Right lobe of liver (tissue), 6 donors: ENCODE data around the gene MREG. TPM values are rescaled to one million over a fixed set of nuclear protein-coding genes. Genes with fewer than 3 reads are reported as not detected.

Experiments
- ATAC-seq, 4 donors: fragments of 200-7000 bp; cut with Tn5 transposase; one replicate each; pipeline ENCODE4 v1.9.1; 2020; ENCODE audit warnings: mild to moderate bottlenecking in 4 of 4, moderate library complexity in 4 of 4
- DNase-seq, 3 donors: peaks; one replicate each; pipeline ENCODE4 v3.0.0-alpha.2; 2020
- H3K27ac ChIP-seq, 3 donors: fragments of 200-600 bp; one replicate each; pipeline ENCODE4 v1.8.0; 2022
- H3K27me3 ChIP-seq, 2 donors: fragments of 200-600 bp; one replicate each; pipeline ENCODE4 v1.8.0; 2022
- H3K36me3 ChIP-seq, 4 donors: fragments of 200-600 bp; sonication (generic) in 1 of 4; one replicate each; pipeline versions ENCODE4 v1.5.1 to v1.8.0; 2017 to 2022; ENCODE audit warnings: control low read depth in 1 of 4
- H3K4me1 ChIP-seq, 4 donors: fragments of 200-600 bp; sonication (generic) in 1 of 4; one replicate each; pipeline versions ENCODE4 v1.5.1 to v1.8.0; 2017 to 2022; ENCODE audit warnings: control low read depth in 1 of 4
- H3K4me3 ChIP-seq, 3 donors: fragments of 200-600 bp; one replicate each; pipeline ENCODE4 v1.8.0; 2022
- H3K9me3 ChIP-seq, 4 donors: fragments of 200-600 bp; sonication (generic) in 1 of 4; one replicate each; pipeline versions ENCODE4 v1.5.1 to v1.8.0; 2017 to 2022; ENCODE audit warnings: control low read depth in 1 of 4
- CTCF ChIP-seq, 4 donors: fragments of 200-600 bp in 3 of 4; fragments of 450-650 bp in 1 of 4; IDR thresholded peaks; one replicate each; pipeline versions ENCODE4 v1.5.1 to v1.8.0; 2016 to 2022; ENCODE audit warnings: antibody characterized with exemption in 4 of 4, mild to moderate bottlenecking in 2 of 4
- POLR2A ChIP-seq: fragments of 450-650 bp; IDR thresholded peaks from one replicate; pipeline ENCODE4 v1.6.1; 2017; ENCODE audit warnings: antibody characterized with exemption, mild to moderate bottlenecking
- WGBS: methylation state at CpG from one replicate; pipeline ENCODE4 v1.1.6; 2018; ENCODE audit warnings: low coverage, low lambda C conversion rate; ENCODE audit not compliant: insufficient coverage; ENCODE audit errors: missing lambda C conversion rate; 5-methylcytosine and 5-hydroxymethylcytosine counted together
- intact Hi-C, 2 donors: fragments of 100-400 bp; cut with DNase I; formaldehyde crosslinking; loops; one replicate each; pipeline versions ENCODE4 v1.11.2 to v1.14.1; 2022
- total RNA-seq, 6 experiments: library from RNA; depleted of rRNA in 2 of 6; stranded (reverse); fragments of >200 nt in 2 of 6; fragmentation: NEBNext Ultra II Directional in 3 of 6; extraction: Animal tissue kit (Norgen Biotek cat#: 25700) in 3 of 6; gene quantifications; one replicate each; pipeline versions ENCODE4 v1.1.0 to v1.2.4, GENCODE V29; 2016 to 2023
- donor health status: DM: no; HTN: yes; CAD: no.
- donor health status: DM: no; HTN: no; CAD: no.
- donor health status: DM: no; HTN: no; CAD: no.
- donor health status: DM: no; HTN: yes; CAD: no.
- donor health status: DM: no; HTN: yes; CAD: no.

Gene MREG
- total RNA-seq, 6 experiments from 2014 or later = 2.0 to 9.6 (median 5.0) TPM

DNA sequence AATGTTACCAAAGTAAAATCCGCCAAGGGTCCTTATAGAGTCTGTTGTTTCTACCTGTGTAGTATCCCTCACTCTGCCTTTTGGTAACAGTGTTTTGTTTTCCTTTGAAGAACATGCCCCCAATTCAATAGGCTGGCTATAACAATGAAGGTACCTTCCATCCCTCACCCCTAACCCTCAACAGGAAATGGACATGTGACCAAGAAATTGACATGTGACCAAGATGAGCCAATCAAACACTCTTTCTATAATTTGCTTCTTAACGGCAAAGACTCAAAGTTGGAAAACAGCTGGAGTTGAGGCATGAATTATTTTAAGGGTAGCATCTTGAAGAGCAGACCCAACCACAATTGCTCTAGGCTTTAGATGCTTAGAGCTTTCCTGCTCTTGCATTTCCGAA, 5.4 kb upstream of the MREG start:
- TF ChIP-seq POLR2A (no peak), CTCF (IDR thresholded peaks at IDR 0.05) (no peak)
- Histone ChIP-seq H3K36me3 (no peaks in the 10 kb centered on the region), H3K4me1 (peaks cover 0 to 6% (median 0%) of the 10 kb centered on the region in 4 donors), H3K9me3 (no peaks in the 10 kb centered on the region), H3K4me3 (no peak overlapping the region), H3K27ac (no peak overlapping the region), H3K27me3 (no peaks in the 10 kb centered on the region)
- intact Hi-C loops = loop anchor here in 1 of 2 donors (10.0 kb wide), 1 partner anchor 64 kb away; no protein-coding TSS in a partner anchor
- DNase-seq = no peak
- 85% methylated on average over 3 of the region's 3 CpGs for WGBS
- ATAC-seq = no peak

DNA sequence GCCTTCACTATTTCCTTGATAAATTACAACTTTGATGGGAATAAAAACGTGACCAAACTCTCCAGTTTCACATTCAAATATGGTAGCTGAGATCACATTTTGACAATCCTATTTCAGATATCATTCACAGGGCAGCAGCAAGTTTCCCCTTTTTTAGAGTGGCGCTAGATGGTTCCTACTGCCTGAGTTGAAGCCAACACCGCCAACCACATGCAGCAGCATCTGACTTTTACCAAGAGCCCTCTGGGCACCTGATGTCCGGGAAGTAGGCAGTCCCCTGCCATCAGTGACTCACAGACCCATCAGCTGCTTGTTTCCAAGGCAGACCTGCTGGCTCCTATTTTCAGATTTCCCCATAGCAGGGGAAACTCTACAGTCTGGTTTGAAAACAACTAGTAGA, 4.0 kb upstream of the MREG start:
- DNase-seq (peak in 1 of 3 donors; percentile 48), ATAC-seq (peak in 1 of 4 donors; percentile 59)
- H3K27me3 ChIP-seq = no peaks in the 10 kb centered on the region
- WGBS = 66% methylated on average over 4 of the region's 4 CpGs
- intact Hi-C loops = loop anchor here in 1 of 2 donors (10.0 kb wide), 1 partner anchor 63 kb away; no protein-coding TSS in a partner anchor
- no peaks in the 10 kb centered on the region for H3K36me3 ChIP-seq
- peaks cover 0 to 16% (median 4%) of the 10 kb centered on the region in 4 donors for H3K4me1 ChIP-seq
- H3K27ac ChIP-seq = no peak overlapping the region
- H3K4me3 ChIP-seq = no peak overlapping the region
- no peaks in the 10 kb centered on the region for H3K9me3 ChIP-seq
- TF ChIP-seq CTCF (IDR thresholded peaks at IDR 0.05) (no peak), POLR2A (no peak)

GRCh38 chr2:216016581-216016980, 3.2 kb upstream of the MREG start:
- intact Hi-C loops = loop anchor here in 1 of 2 donors (10.0 kb wide), 1 partner anchor 62 kb away; no protein-coding TSS in a partner anchor
- Histone ChIP-seq H3K27ac (no peak overlapping the region), H3K36me3 (no peaks in the 10 kb centered on the region), H3K4me1 (peaks cover 0 to 21% (median 5%) of the 10 kb centered on the region in 4 donors), H3K9me3 (no peaks in the 10 kb centered on the region), H3K27me3 (no peaks in the 10 kb centered on the region), H3K4me3 (no peak overlapping the region)
- ATAC-seq = no peak
- 29% methylated on average over 1 of the region's 1 CpG for WGBS
- TF ChIP-seq POLR2A = no peak
- no peak for TF ChIP-seq CTCF (IDR thresholded peaks at IDR 0.05)
- no peak for DNase-seq

DNA sequence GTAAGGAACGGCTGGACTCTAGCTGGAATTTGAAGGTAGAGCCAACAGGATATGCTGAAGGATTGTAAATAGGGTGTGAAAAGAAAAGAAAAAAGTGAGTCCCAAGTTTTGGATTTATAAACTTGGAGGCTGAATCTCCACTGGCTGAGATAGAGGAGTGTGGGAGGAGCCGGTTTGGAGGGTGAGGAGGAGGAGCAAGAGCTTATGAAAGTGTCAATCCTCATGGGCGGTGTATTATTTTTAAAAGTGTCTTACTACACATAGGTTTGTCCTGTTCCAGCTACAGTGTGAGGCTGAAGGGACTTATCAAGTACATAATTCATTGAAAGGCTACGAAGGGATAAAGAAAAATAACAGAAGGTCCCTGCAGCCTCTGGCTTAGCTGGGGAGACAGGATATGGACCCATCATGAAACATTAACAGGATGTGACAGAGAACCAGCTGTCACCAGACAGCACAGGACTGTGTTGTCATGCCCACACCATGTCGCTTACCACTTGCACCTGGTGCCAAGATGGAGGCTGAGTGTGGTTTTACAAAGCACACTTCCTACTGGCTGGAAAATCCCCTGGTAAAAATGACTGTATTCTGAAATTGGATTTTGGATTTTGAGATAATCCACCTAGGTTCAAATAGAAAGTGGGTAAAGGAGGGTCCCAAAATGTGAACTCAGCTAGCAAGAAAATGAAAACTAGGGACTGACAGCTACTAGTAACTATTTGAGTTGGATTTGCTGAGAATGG, 2.5 kb upstream of the MREG start:
- Histone ChIP-seq H3K36me3 (no peaks in the 10 kb centered on the region), H3K27ac (no peak overlapping the region), H3K4me1 (peaks cover 0 to 21% (median 5%) of the 10 kb centered on the region in 4 donors), H3K9me3 (no peaks in the 10 kb centered on the region), H3K27me3 (no peaks in the 10 kb centered on the region), H3K4me3 (no peak overlapping the region)
- peak in 2 of 4 donors; percentile 5 to 15 for ATAC-seq
- intact Hi-C loops = loop anchor here in 1 of 2 donors (10.0 kb wide), 1 partner anchor 61 kb away; no protein-coding TSS in a partner anchor
- TF ChIP-seq CTCF (IDR thresholded peaks at IDR 0.05) (no peak), POLR2A (no peak)
- WGBS = 72% methylated on average over 4 of the region's 5 CpGs
- no peak for DNase-seq
